GM13977 (cell line): Measurements from ENCODE around the gene CFAP61.

Experiments used
- DNase-seq: peaks from one replicate; pipeline ENCODE4 v3.0.0; 2012; ENCODE audit warnings: low spot score
- in situ Hi-C: fragments of 300-500 bp; cut with MboI; formaldehyde crosslinking; loops from one replicate; pipeline ENCODE4 v1.12.0; 2022; ENCODE audit warnings: low sequenced_read_pairs, low pct_unique_long_range_greater_than_20kb, mixed read lengths, inconsistent platforms; ENCODE audit not compliant: unreplicated experiment
- TF ChIP-seq, protein P1 (sequence below): IDR thresholded peaks from 2 replicates; pipeline ENCODE4 v1.5.1; 2012; ENCODE audit warnings: mild to moderate bottlenecking, control low read depth; ENCODE audit not compliant: insufficient read depth; ENCODE audit errors: extremely low read depth, missing control alignments

Gene CFAP61

DNA sequence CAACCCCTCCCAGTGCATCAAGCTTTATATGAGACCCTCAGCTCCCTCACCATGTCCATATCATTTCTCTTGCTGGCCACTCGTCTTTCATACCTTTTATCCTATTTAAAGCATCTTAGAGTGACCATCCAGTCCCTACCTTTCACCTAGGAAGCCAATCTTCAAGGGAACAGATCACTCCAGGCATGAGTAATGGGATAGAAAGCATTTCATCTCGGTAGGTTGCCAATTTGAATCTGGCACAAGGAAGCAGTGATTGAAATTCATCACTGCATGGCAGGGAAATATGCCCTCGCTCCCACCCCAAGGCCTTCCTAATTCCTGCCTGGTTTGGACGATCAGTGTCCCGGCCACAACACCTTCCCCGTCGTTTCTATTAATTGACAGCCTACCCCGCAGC, 150.4 kb downstream of the CFAP61 start:
- in situ Hi-C loops: no loop called here
- TF ChIP-seq, protein P1, sequence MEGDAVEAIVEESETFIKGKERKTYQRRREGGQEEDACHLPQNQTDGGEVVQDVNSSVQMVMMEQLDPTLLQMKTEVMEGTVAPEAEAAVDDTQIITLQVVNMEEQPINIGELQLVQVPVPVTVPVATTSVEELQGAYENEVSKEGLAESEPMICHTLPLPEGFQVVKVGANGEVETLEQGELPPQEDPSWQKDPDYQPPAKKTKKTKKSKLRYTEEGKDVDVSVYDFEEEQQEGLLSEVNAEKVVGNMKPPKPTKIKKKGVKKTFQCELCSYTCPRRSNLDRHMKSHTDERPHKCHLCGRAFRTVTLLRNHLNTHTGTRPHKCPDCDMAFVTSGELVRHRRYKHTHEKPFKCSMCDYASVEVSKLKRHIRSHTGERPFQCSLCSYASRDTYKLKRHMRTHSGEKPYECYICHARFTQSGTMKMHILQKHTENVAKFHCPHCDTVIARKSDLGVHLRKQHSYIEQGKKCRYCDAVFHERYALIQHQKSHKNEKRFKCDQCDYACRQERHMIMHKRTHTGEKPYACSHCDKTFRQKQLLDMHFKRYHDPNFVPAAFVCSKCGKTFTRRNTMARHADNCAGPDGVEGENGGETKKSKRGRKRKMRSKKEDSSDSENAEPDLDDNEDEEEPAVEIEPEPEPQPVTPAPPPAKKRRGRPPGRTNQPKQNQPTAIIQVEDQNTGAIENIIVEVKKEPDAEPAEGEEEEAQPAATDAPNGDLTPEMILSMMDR: no peak
- no peak for DNase-seq

DNA sequence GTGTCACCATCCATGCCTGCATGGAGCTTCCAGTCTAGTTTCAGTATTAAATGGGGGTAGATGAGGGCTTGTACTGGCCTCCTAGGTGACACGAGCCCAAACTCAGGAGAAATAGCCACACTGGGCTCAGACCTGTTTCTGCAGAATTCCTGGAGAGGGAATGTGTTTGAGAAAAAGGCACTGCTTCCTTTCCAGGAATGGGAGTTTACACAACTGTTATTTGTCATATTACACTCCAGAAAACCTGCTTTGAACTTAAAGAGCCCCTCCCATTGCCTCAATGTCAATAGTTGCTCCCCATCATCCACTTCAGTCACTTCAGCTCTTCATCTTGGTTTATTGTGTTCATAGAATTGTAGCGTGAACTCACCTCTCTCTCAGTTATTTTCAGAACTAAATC, 151.5 kb downstream of the CFAP61 start:
- in situ Hi-C loops: no loop called here
- no peak for DNase-seq
- TF ChIP-seq, protein P1: no peak

DNA sequence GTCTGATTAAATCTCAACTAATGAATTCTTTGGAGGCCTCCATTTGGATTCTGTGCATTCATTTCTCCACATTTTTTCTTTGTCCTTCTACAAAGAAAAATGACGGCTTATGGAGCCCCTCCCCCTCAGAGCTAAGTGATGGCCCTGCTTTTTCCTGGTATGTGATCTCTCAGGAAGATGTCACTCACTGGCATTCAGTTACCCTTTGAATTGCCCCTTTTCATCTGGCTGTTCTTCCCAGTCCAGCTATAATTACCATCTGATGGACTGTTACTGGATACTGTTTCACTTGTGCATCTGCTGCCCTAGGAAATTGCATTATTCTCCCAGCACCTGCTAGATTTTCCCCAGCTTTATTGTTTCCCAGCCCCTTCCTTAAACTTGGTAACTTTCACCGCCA, 151.9 kb downstream of the CFAP61 start:
- DNase-seq: no peak
- in situ Hi-C loops: no loop called here
- TF ChIP-seq, protein P1: no peak

DNA sequence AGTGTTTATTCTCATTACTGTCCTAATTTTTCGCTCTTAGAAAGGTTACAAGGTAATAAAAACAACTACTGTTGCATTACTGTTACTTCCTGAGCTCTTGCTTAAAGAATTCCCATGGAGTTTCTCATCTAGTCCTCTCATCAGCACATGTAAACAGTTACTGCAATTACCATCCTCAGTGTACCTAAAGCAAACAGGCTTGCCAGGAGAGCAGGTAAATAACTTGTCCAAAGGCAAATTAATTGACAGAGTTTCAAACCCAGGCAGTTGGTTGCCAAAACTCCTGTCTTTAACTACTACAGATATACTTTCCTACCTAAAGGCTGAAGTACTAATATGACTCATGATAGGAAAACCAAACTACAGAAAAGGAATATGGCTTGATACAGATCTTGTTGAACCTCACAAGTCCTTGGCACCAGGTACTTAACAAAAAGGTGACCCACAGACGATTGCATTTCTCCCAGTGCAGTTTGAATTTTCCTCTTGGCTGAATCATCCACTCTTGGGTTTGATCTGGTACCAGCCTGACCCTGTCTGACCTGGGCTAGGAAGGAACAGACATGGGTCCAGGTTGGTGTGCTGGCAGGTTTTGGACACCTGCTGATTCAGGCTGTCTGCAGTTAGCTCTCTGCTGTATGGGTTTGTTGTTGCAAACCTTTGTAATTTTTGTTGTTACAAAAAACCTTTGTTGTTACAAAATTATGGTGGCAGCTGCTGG, 153.0 kb downstream of the CFAP61 start:
- TF ChIP-seq, protein P1: no peak
- DNase-seq: no peak
- in situ Hi-C loops: no loop called here

DNA sequence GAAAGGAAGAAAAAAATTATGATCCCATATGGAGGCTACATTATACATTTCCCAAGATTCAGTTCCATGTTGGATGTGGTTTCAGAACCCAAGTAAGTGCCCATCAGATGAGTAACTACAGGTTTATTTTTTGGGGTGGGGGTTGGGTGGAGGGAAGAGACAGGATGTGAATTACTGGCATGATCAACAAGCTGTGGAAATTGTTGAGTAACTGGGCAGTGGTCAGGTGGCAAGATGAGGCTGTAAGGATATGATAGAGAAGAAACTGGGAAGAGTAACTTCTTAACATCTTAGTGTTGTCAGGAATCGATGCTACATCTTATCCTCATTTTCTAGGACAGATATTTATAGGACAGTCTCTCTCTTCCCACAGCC, 153.5 kb downstream of the CFAP61 start:
- no peak for DNase-seq
- TF ChIP-seq, protein P1: no peak
- in situ Hi-C loops: no loop called here

DNA sequence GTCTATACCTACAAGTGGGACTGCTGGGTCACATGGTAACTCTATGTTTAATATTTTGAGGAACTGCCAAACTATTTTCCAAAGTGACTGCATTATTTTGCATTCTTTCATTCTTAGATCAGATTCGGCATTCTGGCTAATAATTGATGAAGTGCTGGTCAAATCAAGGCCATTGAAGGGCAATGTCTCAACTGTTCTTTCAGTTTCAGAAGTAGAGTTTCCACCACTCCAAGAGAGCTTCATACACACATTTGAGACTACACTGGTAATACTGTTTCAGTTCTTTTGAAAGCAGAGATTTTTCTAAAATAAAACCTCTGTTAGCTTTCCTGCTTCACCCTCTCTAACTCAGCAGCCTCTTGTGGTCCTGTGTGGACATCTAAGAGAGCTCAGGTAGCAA, 154.5 kb downstream of the CFAP61 start:
- in situ Hi-C loops: no loop called here
- TF ChIP-seq, protein P1: no peak
- peak; percentile 33 for DNase-seq
